CD4-positive, alpha-beta T cell treated with Interleukin-12 subunit alpha and Interleukin-12 subunit beta, for 1 hour (primary cell): ENCODE results near the gene CCT7.
"Not testable (repeated sequence)": the region's sequence is repeated elsewhere in the genome, so short reads cannot be mapped to it uniquely, and the experiment has no call there.

Experiments
- DNase-seq: peaks from one replicate; pipeline ENCODE4 v3.0.0-alpha.2; 2020

The CCT7 gene

DNA sequence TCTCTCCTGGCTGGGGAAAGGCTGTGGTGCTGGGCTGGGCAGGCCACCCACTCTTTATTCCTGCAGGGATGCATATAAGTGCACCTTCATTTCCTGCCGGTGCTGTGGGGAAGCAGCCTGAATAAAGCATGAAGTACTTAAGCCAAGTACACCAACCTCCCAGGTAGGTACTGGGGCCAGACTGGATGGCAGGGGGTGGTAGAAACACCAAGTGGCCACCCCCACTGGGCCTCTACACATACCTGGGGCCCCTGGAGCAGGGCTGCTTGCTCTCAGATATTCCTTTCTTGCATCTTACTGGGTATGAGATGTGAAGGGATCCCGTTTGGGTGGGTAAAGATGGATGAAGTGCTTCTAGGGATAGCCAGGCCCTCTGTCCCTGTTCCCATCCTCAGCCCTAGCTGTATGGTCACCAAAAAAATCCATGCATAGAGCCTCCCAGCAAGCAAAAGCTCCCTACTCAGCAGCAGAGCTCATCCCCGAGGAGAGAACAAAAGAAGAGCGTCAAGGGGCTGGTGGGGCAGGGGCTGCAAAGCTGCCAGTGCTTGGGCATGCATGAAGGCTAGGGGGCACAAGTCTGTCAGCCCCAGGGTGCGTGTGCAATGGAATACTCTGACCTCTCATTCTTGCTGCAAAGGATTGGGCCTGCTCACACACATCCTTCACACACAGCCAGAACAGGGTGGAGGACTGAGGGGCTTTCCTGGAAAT is 22.0 kb downstream of the CCT7 start:
- DNase-seq: no peak

GRCh38 chr2:73256618-73256922 is 22.5 kb downstream of the CCT7 start:
- DNase-seq: no peak

GRCh38 chr2:73257021-73257420 is 22.9 kb downstream of the CCT7 start:
- DNase-seq: no peak

DNA sequence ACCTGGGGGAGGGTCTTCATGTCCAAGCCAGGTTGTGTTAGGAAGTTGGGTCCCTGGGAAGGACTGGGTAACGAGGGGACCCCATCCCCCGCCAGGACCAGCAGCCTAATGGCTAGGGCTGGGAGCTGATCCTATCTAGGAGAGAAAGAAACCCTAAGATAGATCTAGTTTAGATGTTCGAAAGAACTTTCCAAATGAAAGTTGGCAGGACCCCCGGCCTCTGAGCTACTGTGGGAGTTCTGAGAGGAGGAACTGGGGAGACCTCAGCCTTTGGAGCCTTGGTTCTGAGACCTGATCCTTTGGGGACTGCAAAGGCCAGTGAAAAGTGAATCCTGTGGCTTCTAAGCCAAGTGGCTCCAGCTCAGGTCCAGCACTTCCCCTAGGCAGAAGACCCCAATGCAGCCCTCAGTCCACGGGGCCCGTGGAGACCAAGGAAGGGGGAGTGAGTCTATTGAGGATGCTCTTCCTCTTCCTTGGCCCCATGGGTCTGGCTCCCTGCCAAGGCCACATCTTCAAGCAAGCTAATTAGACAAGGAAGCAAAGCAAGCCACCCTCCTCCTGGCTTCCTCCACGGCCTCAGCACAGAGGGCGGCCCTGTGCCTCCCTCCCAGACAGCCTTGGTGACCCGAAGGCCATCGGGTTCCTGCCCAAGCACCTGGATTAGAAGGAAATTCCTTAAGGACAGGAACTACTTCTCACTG is 23.5 kb downstream of the CCT7 start:
- peak; percentile 8 for DNase-seq

- no peak for DNase-seq
Observed at GRCh38 chr2:73258186-73258912, 24.2 kb downstream of the CCT7 start.

- DNase-seq: no peak
Observed at GRCh38 chr2:73258913-73259215, 24.8 kb downstream of the CCT7 start.

- no peak for DNase-seq
Observed at GRCh38 chr2:73259276-73259675, 25.2 kb downstream of the CCT7 start.

GRCh38 chr2:73259704-73260337 is 25.7 kb downstream of the CCT7 start:
- no peak for DNase-seq

DNA sequence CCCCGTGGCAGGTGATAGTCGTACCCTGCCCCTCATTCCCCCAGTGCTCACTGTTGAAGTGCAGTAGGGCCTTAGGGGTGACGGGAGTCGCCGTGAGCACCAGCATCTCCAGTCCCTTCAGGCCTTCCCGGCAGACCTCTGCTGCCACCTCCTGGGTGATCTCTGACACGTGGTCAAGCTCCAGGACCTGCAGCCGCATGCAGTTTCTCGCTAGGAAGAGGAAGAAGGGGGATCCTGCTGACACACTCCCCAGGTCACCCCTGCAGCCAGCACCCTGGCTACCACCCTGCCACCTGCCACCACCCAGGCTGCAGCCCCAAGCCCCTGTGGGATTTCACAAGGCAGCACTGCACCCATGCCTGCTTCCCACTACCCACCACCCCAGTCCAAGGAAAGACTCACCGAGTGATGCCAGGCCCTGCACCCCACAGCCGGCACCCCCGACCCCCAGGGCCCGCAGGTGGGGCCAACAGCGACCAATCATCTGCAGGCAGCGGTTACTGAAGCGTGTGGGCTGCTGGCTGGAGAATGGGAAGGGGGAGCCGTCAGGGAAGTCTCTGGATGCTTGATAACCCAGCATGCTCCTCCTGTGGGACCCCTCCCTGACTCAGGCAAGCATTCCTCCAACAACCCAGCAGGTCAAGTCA is 26.4 kb downstream of the CCT7 start:
- no peak for DNase-seq

DNA sequence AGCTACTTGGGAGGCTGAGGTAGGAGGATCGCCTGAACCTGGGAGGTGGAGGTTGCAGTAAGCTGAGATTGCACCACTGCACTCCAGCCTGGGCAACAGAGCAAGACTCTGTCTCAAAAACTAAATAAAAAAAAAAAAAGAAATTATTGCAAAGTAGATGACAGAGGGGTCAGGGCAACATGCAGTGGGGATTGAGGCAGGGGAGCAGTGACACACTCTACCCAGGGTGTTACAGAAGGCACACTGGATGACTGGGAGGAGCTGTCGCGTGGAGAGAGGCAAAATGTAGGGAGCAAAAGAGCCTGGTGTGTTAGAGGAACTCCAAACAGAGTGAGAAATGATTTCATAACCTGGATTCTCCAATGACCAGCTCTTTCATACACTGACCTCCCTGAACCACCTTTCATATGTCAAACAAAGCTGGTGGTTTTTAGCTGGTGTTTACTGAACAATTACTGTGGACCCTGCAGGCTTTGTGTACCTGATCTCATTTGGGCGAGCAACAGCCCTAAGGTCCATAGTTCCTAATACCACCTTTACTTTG is 28.1 kb downstream of the CCT7 start:
- DNase-seq: no peak

GRCh38 chr2:73262691-73263429 is 28.8 kb downstream of the CCT7 start:
- DNase-seq: not testable (repeated sequence)

GRCh38 chr2:73263540-73264331 is 29.6 kb downstream of the CCT7 start:
- DNase-seq: no peak

GRCh38 chr2:73264332-73264606 is 30.2 kb downstream of the CCT7 start:
- no peak for DNase-seq

GRCh38 chr2:73264783-73265182 is 30.7 kb downstream of the CCT7 start:
- DNase-seq: no peak

- DNase-seq: no peak
Observed at GRCh38 chr2:73265298-73266060, 31.4 kb downstream of the CCT7 start.

- no peak for DNase-seq
Observed at GRCh38 chr2:73266061-73266901, 32.2 kb downstream of the CCT7 start.

- no peak for DNase-seq
Observed at GRCh38 chr2:73267008-73267407, 32.9 kb downstream of the CCT7 start.

DNA sequence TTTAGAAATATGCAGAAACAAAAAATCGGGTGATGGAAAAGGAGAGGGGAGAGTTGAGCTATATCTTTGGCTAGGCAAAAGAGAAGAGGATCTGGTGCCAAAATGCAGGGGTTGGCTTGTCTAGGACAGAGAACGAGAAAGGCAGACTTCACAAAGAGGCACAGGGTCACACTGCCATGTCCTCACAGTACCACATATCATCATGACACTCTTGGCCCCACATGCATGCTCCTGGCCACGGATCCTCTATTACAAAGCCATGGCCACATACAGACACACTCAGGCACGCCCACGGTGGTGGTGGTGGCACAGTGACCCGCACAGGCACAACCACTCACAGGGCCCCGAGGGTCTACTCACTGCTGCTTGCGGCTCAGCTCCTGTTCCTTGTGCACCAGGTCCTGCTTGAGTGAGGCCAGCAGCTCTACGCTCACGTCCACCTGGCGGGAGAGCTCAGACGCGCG is 34.3 kb downstream of the CCT7 start:
- DNase-seq: no peak

GRCh38 chr2:73268830-73269685 is 35.0 kb downstream of the CCT7 start:
- DNase-seq: peak; percentile 87
